Spleen (tissue), 11 donors: ENCODE measurements around the gene SLCO1B3. TPM values are rescaled to one million over a fixed set of nuclear protein-coding genes. Genes with fewer than 3 reads are reported as not detected.

ENCODE experiments used
- DNase-seq: peaks from one replicate; pipeline ENCODE4 v3.0.0-alpha.2; 2020
- H3K27ac ChIP-seq, 8 donors: fragments of 200-600 bp; sonication (generic) in 7 of 8; 1 replicate in 4 of 8; 2 replicates in 4 of 8; pipeline versions ENCODE4 v1.5.0 to v1.8.0; 2016 to 2021; ENCODE audit warnings: inconsistent platforms in 4 of 8, mild to moderate bottlenecking in 4 of 8, moderate library complexity in 1 of 8
- H3K27me3 ChIP-seq, 7 donors: fragments of 200-600 bp; sonication (generic) in 6 of 7; replicated peaks in 1 of 7; 1 replicate in 4 of 7; 2 replicates in 3 of 7; pipeline versions ENCODE4 v1.5.0 to v1.8.0; 2016 to 2021; ENCODE audit warnings: inconsistent platforms in 3 of 7, mild to moderate bottlenecking in 1 of 7
- H3K36me3 ChIP-seq, 6 donors: fragments of 200-600 bp; sonication (generic) in 5 of 6; 1 replicate in 4 of 6; 2 replicates in 2 of 6; pipeline versions ENCODE4 v1.5.0 to v1.8.0; 2016 to 2021; ENCODE audit warnings: inconsistent platforms in 2 of 6
- H3K4me1 ChIP-seq, 6 donors: fragments of 200-600 bp; sonication (generic) in 5 of 6; 1 replicate in 3 of 6; 2 replicates in 3 of 6; pipeline versions ENCODE4 v1.5.0 to v1.8.0; 2016 to 2021; ENCODE audit warnings: inconsistent platforms in 3 of 6
- H3K4me3 ChIP-seq, 8 donors: fragments of 200-600 bp; sonication (generic) in 7 of 8; 1 replicate in 4 of 8; 2 replicates in 4 of 8; pipeline versions ENCODE4 v1.5.0 to v1.8.0; 2016 to 2021; ENCODE audit warnings: inconsistent platforms in 4 of 8, mild to moderate bottlenecking in 4 of 8, moderate library complexity in 2 of 8
- H3K9me3 ChIP-seq, 8 donors: fragments of 200-600 bp; sonication (generic) in 7 of 8; 1 replicate in 4 of 8; 2 replicates in 4 of 8; pipeline versions ENCODE4 v1.5.0 to v1.8.0; 2016 to 2021; ENCODE audit warnings: inconsistent platforms in 4 of 8
- POLR2A ChIP-seq, 3 donors: fragments of 450-650 bp; IDR thresholded peaks; one replicate each; pipeline ENCODE4 v1.5.1; 2017; ENCODE audit warnings: antibody characterized with exemption in 3 of 3, mild to moderate bottlenecking in 1 of 3
- POLR2AphosphoS5 ChIP-seq, 3 donors: sonication (generic); formaldehyde crosslinking; IDR thresholded peaks; one replicate each; pipeline ENCODE4 v1.5.1; 2017; ENCODE audit warnings: antibody characterized with exemption in 3 of 3
- WGBS, 5 donors: extraction: QIAGEN DNeasy Blood & Tissue Kit in 3 of 5; methylation state at CpG; one replicate each; pipeline versions ENCODE4 v1.1.5 to v1.1.7; 2013 to 2018; 5-methylcytosine and 5-hydroxymethylcytosine counted together
- intact Hi-C: fragments of 100-400 bp; cut with DNase I; formaldehyde crosslinking; loops from one replicate; pipeline ENCODE4 v1.15.0; 2023; ENCODE audit warnings: low total_unique reads
- polyA plus RNA-seq, 3 donors: library from polyadenylated mRNA; stranded (reverse); fragments of 200-250 nt; gene quantifications; one replicate each; pipeline ENCODE4 v1.2.1, GENCODE V29; 2013
- small RNA-seq, 4 donors: library from RNA; depleted of rRNA; stranded (forward); fragments of <200 nt; gene quantifications; one replicate each; pipeline ENCODE3, GENCODE V24; 2016
- total RNA-seq, 7 donors: library from RNA; depleted of rRNA in 3 of 7; stranded (reverse); fragments of >200 nt in 3 of 7; fragmentation: NEBNext Ultra II Directional in 4 of 7; extraction: Animal tissue kit (Norgen Biotek cat#: 25700) in 4 of 7; gene quantifications; one replicate each; pipeline versions ENCODE4 v1.1.0 to v1.2.1, GENCODE V29; 2016 to 2021
- TF ChIP-seq, protein P1 (sequence below), 11 experiments: fragments of 200-600 bp in 7 of 11; fragments of 450-650 bp in 4 of 11; sonication (generic) in 4 of 11; IDR thresholded peaks in 8 of 11; conservative IDR thresholded peaks in 3 of 11; 1 replicate in 7 of 11; 2 replicates in 4 of 11; pipeline versions ENCODE4 v1.4.0 to v1.8.0; 2016 to 2021; ENCODE audit warnings: antibody characterized with exemption in 11 of 11, inconsistent platforms in 4 of 11, mild to moderate bottlenecking in 1 of 11
- donor health status: healthy with polysubstance abuse.
- donor health status: DM: no; HTN: no; CAD: no; lungs with moderate emphysema.
- donor health status: DM: no; HTN: no; CAD: no.
- donor health status: Bipolar disorder and iron deficiency.
- donor health status: healthy.
- donor health status: DM: no; HTN: no; CAD: no.
- donor health status: DM: yes; HTN: yes; CAD: no.

The SLCO1B3 gene
- total and polyA plus RNA-seq, 10 donors: 0.03 TPM; not detected in 9

DNA sequence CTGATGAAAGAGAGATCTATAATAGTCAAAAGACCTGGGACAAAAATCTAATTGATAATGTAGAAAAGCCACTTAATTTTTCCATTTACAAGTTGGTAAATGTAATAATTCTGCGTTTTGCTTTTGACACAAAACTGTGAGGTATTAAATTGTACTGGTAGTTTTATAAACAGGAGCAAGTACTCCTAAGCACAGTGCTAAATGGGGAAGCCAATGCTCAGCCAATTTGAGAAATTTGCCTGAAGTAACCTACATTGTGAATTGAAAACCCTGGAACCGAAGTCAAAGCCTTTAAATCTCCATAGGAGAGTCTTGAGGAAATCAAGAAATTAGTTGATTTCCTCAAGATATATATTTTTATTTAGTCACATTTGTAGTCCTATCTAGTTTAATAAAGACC lies 152.8 kb downstream of the SLCO1B3 start:
- Histone ChIP-seq H3K4me3 (no peak overlapping the region), H3K27me3 (no peaks in the 10 kb centered on the region), H3K27ac (no peak overlapping the region), H3K9me3 (peaks cover 0 to 14% (median 4%) of the 10 kb centered on the region in 8 donors), H3K36me3 (no peaks in the 10 kb centered on the region), H3K4me1 (no peaks in the 10 kb centered on the region)
- intact Hi-C loops: no loop called here
- WGBS, 5 donors: 72 to 85% (median 77%) methylated on average over 2 of the region's 2 CpGs
- DNase-seq: no peak
- no peak for TF ChIP-seq POLR2AphosphoS5 (IDR thresholded peaks at IDR 0.05)
- TF ChIP-seq, protein P1, sequence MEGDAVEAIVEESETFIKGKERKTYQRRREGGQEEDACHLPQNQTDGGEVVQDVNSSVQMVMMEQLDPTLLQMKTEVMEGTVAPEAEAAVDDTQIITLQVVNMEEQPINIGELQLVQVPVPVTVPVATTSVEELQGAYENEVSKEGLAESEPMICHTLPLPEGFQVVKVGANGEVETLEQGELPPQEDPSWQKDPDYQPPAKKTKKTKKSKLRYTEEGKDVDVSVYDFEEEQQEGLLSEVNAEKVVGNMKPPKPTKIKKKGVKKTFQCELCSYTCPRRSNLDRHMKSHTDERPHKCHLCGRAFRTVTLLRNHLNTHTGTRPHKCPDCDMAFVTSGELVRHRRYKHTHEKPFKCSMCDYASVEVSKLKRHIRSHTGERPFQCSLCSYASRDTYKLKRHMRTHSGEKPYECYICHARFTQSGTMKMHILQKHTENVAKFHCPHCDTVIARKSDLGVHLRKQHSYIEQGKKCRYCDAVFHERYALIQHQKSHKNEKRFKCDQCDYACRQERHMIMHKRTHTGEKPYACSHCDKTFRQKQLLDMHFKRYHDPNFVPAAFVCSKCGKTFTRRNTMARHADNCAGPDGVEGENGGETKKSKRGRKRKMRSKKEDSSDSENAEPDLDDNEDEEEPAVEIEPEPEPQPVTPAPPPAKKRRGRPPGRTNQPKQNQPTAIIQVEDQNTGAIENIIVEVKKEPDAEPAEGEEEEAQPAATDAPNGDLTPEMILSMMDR (IDR thresholded peaks at IDR 0.05 in 8 of 11, conservative IDR thresholded peaks at IDR 0.05 in 3 of 11): no peak
- no peak for TF ChIP-seq POLR2A (IDR thresholded peaks at IDR 0.05)

DNA sequence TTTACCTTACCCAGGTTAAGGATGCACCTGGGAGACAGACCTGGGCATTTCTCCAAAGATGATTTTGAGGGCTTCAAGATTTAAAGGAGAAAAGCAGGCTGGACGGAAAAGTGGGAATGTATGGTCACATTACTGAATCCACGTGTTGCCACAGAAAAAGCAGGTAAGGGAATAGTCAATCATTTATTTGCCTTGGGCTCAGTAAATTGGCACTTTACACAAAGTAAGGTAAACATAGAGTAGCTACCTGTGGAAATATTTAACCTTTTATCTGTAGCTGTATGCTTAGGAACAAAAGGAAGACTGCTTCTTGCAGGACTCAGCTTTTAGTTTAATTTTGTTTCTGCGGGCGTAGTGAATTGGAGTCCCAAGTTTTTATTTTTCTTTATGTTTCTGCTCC lies 153.3 kb downstream of the SLCO1B3 start:
- Histone ChIP-seq H3K36me3 (no peaks in the 10 kb centered on the region), H3K4me1 (no peaks in the 10 kb centered on the region), H3K4me3 (no peak overlapping the region), H3K27me3 (no peaks in the 10 kb centered on the region), H3K27ac (no peak overlapping the region), H3K9me3 (peaks cover 0 to 14% (median 4%) of the 10 kb centered on the region in 8 donors)
- no peak for DNase-seq
- WGBS, 5 donors: 67 to 82% (median 77%) methylated on average over 4 of the region's 4 CpGs
- intact Hi-C loops: no loop called here
- no peak for TF ChIP-seq POLR2A (IDR thresholded peaks at IDR 0.05)
- TF ChIP-seq, protein P1 (IDR thresholded peaks at IDR 0.05 in 8 of 11, conservative IDR thresholded peaks at IDR 0.05 in 3 of 11): no peak
- no peak for TF ChIP-seq POLR2AphosphoS5 (IDR thresholded peaks at IDR 0.05)

Small RNA genes lying within 50 kb of the gene (small RNA-seq; reads per million reads assigned to genes)
- gene AC011604.1: 0 reads per million in 4 donors

Other genes starting within 250 kb of the SLCO1B3 start
- gene SLCO1C1, start 115.4 kb upstream of the SLCO1B3 start, total RNA-seq: not detected
- under 1 TPM; 0.03 to 0.35 (median 0.13) TPM for gene SLCO1C1, start 115.4 kb upstream of the SLCO1B3 start, polyA plus RNA-seq